RWPE1 (cell line): ENCODE measurements around the gene TRA2A.
A peak's percentile ranks its signal among the peaks of the same experiment; 100 is the strongest.
"Not testable (repeated sequence)": the region's sequence is repeated elsewhere in the genome, so short reads cannot be mapped to it uniquely, and the experiment has no call there.

Source experiments
- CTCF ChIA-PET: fragments of 350-600 bp; sonication (Branson Sonifier 250); formaldehyde crosslinking; extraction: SDS; loops from one replicate; lab custom pipeline; 2021; lab: Yijun Ruan, JAX
- POLR2A ChIA-PET: fragments of 400-600 bp; formaldehyde crosslinking; extraction: SDS; loops from one replicate; lab custom pipeline; 2020; ENCODE audit warnings: antibody characterized with exemption; ENCODE audit not compliant: low non-redundant PET; lab: Yijun Ruan, JAX
- DNase-seq: peaks from one replicate; pipeline ENCODE4 v3.0.0; 2012; ENCODE audit warnings: low spot score
- H3K27ac ChIP-seq: fragments of 450-650 bp; 2 replicates; pipeline ENCODE4 v1.5.1; 2017
- CTCF ChIP-seq: fragments of 450-650 bp; conservative IDR thresholded peaks from 2 replicates; pipeline ENCODE4 v1.5.1; 2017; ENCODE audit warnings: low read depth, mild to moderate bottlenecking

The TRA2A gene

GRCh38 chr7:23520582-23520981, 11.2 kb downstream of the TRA2A start:
- peak; percentile 33; the same call in 1 of the 2 replicates for TF ChIP-seq CTCF
- ChIA-PET CTCF (interaction anchor here (1.3 kb wide), 1 partner anchor 13 kb away, joined by 3 read pairs; no protein-coding TSS in a partner anchor), POLR2A (no interaction called here)
- H3K27ac ChIP-seq: no peak overlapping the region
- DNase-seq: no peak

DNA sequence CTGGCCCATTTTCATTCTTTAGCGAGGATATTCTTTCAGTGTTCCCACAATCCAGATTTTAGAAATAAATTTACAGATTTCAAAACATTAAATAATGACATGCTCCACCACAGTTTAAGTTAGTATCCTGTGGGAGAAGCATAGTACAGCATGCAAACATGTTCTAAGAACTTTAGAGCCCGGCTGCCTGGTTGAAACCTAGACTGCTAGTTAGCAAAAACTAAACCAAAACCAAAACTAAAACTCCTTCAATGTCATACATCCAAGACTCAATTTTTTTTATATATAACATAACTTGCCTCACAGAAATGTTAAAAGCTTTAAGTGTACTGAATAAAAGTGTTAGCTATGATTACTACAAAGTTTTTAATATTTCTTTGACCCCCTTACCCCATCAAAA, 17.0 kb downstream of the TRA2A start:
- DNase-seq: no peak
- ChIA-PET CTCF (no interaction called here), POLR2A (no interaction called here)
- H3K27ac ChIP-seq: peak overlapping the region; percentile 59
- no peak for TF ChIP-seq CTCF

DNA sequence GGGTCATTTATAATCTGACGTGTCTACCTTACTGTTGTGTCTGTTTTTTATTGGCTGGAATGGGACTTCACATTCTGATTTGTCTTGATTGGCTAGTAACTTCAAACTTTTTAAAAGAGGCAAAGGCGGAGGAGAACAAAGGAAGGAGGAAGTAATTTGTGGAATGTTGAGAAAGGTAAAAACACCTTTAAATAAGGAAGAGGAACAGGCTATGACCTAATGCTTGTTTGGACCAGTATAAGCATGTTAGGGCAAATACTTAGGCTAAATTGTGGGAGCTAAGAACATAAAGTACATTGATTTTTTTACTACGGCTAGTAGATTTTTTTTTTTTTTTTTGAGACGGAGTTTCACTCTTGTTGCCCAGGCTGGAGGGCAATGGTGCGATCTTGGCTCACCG, 18.0 kb downstream of the TRA2A start:
- DNase-seq: not testable (repeated sequence)
- H3K27ac ChIP-seq: peak overlapping the region; percentile 59
- POLR2A ChIA-PET: interaction anchor here (0.7 kb wide), 1 partner anchor 236 kb away, joined by 4 read pairs; no protein-coding TSS in a partner anchor
- CTCF ChIA-PET: interaction anchor here (0.7 kb wide), 1 partner anchor 256 kb away, joined by 3 read pairs; no protein-coding TSS in a partner anchor

DNA sequence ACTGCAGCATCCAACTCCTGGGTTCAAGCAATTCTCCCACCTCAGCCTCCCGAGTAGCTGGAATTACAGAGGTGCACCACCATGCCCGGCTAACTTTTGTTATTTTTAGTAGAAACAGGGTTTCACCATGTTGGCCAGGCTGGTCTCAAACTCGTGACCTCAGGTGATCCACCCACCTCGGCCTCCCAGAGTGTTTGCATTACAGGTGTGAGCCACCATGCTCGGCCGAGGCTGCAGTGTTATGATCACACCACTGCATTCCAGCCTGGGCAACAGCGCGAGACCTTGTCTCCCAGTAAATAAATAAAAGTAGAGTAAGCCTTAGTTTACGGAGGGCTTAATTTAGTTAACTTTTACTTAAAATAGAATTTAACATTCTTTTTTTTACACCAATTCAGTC, 37.8 kb downstream of the TRA2A start:
- ChIA-PET POLR2A (no interaction called here), CTCF (no interaction called here)
- no peak for DNase-seq
- no peak for TF ChIP-seq CTCF
- H3K27ac ChIP-seq: peak overlapping the region; percentile 28

- DNase-seq: no peak
- POLR2A ChIA-PET: no interaction called here
- CTCF ChIA-PET: no interaction called here
- TF ChIP-seq CTCF: no peak
- H3K27ac ChIP-seq: peak overlapping the region; percentile 33
Observed at GRCh38 chr7:23491502-23491901, 40.3 kb downstream of the TRA2A start.

- no peak for TF ChIP-seq CTCF
- H3K27ac ChIP-seq: peak overlapping the region; percentile 87
- DNase-seq: no peak
- ChIA-PET POLR2A (interaction anchor here (0.6 kb wide), 1 partner anchor 11 kb away, joined by 4 read pairs; no protein-coding TSS in a partner anchor), CTCF (interaction anchor here (0.8 kb wide), 1 partner anchor 39 kb away, joined by 4 read pairs; no protein-coding TSS in a partner anchor)
Observed at GRCh38 chr7:23490357-23491135, 41.2 kb downstream of the TRA2A start.

DNA sequence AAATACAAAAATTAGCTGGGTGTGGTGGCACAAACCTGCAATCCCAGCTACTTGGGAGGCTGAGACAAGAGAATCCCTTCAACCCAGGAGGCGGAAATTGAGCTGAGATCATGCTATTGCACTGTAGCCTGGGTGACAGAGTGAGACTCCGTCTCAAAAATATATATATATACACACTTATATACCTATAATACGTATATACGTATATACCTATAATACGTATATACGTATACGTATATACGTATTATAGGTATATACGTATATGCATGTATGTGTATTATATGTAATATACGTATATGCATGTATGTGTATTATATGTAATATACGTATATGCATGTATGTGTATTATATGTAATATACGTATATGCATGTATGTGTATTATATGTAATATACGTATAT, 43.1 kb downstream of the TRA2A start:
- CTCF ChIA-PET: interaction anchor here (0.6 kb wide), 1 partner anchor 117 kb away, joined by 3 read pairs; no protein-coding TSS in a partner anchor
- DNase-seq, POLR2A ChIA-PET, H3K27ac ChIP-seq: not testable (repeated sequence)
